GM23338 (cell line): Measurements from ENCODE around the gene CFP.

Experiments used
- CREB1 ChIP-seq: fragments of 250-450 bp; sonication (Bioruptor Pico); IDR thresholded peaks from 2 replicates; pipeline ENCODE4 v1.5.0; 2020; ENCODE audit warnings: low read depth, mild to moderate bottlenecking, moderate library complexity
- CTCF ChIP-seq, 2 experiments: fragments of 200-600 bp in 1 of 2; sonication (generic) in 1 of 2; conservative IDR thresholded peaks; 2 replicates each; pipeline versions ENCODE4 v1.5.1 to v1.6.1; 2016 to 2017; ENCODE audit warnings: antibody characterized with exemption in 2 of 2, low read depth in 2 of 2, mild to moderate bottlenecking in 2 of 2, moderate library complexity in 1 of 2
- EZH2 ChIP-seq: fragments of 200-600 bp; sonication (generic); IDR thresholded peaks from one replicate; pipeline ENCODE4 v1.8.0; 2017; ENCODE audit warnings: antibody characterized with exemption, mild to moderate bottlenecking, low read depth; ENCODE audit not compliant: unreplicated experiment
- EZH2phosphoT487 ChIP-seq: fragments of 200-600 bp; sonication (generic); IDR thresholded peaks from one replicate; pipeline ENCODE4 v1.8.1; 2018; ENCODE audit warnings: antibody characterized with exemption; ENCODE audit not compliant: unreplicated experiment
- POLR2AphosphoS5 ChIP-seq: IDR thresholded peaks from 2 replicates; pipeline ENCODE4 v1.6.1; 2016; ENCODE audit warnings: antibody characterized with exemption, low read depth
- REST ChIP-seq: IDR thresholded peaks from one replicate; pipeline ENCODE4 v1.6.1; 2018; ENCODE audit warnings: antibody characterized with exemption; ENCODE audit not compliant: unreplicated experiment
- STAT1 ChIP-seq: IDR thresholded peaks from one replicate; pipeline ENCODE4 v1.6.1; 2016; ENCODE audit warnings: antibody characterized with exemption; ENCODE audit not compliant: unreplicated experiment
- ZNF114 ChIP-seq: fragments of 250-450 bp; sonication (Bioruptor Pico); IDR thresholded peaks from 2 replicates; pipeline ENCODE4 v1.5.0; 2020; ENCODE audit warnings: mild to moderate bottlenecking, moderate library complexity
- ZNF462 ChIP-seq: fragments of 250-450 bp; sonication (Bioruptor Pico); IDR thresholded peaks from 2 replicates; pipeline ENCODE4 v1.5.0; 2020; ENCODE audit warnings: mild to moderate bottlenecking, moderate library complexity

GRCh38 chrX:47607091-47607490 is 22.6 kb downstream of the CFP start:
- no peak for TF ChIP-seq CTCF (conservative IDR thresholded peaks at IDR 0.05; ENCODE audit: low read depth in 2 of 2)
- TF ChIP-seq REST: no peak
- TF ChIP-seq EZH2: no peak
- TF ChIP-seq EZH2phosphoT487: no peak
- no peak for TF ChIP-seq POLR2AphosphoS5
- no peak for TF ChIP-seq STAT1
- no peak for TF ChIP-seq ZNF462 (CRISPR knock-in tag)
- no peak for TF ChIP-seq ZNF114
- TF ChIP-seq CREB1 (CRISPR knock-in tag): no peak
